ENCODE measurements around the gene MYO1G. TPM values are rescaled to one million over a fixed set of nuclear protein-coding genes. Genes with fewer than 3 reads are reported as not detected.

MYO1G gene
- total RNA-seq, 1 donor from 2014 or later: 450 TPM

GRCh38 chr7:44930921-44931320 lies 47.9 kb downstream of the MYO1G start:
- peaks cover 22% of the 10 kb centered on the region for H3K27me3 Mint-ChIP-seq (ENCODE audit: low read depth)
- intact Hi-C loops (cut with micrococcal nuclease): no loop called here
- no peak overlapping the region for H3K4me3 Mint-ChIP-seq (ENCODE audit: low read depth)
- no peaks in the 10 kb centered on the region for H3K36me3 Mint-ChIP-seq (ENCODE audit: low read depth)
- peaks cover 2% of the 10 kb centered on the region for H3K4me1 Mint-ChIP-seq (ENCODE audit: low read depth)
- no peaks in the 10 kb centered on the region for H3K9me3 Mint-ChIP-seq
- no peak for DNase-seq (ENCODE audit: low spot score)
- no peak overlapping the region for H3K27ac Mint-ChIP-seq

DNA sequence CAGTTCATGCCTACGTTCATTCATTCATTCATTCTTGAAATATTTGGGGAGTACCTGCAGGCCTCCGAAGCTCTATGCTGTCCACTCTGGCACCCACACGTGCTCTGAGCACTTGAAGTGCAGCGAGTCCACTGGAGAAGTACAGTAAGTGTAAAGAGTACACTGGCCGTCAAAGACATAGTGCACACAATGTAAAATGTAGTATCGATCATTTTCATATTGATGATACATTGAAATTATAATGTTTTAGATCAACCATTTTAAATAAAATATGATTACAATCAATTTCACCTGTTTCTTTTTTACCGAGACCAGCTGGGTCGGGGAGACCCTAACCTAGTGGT lies 56.5 kb downstream of the MYO1G start:
- H3K9me3 Mint-ChIP-seq: no peaks in the 10 kb centered on the region
- no peak overlapping the region for H3K4me3 Mint-ChIP-seq (ENCODE audit: low read depth)
- no peak overlapping the region for H3K27ac Mint-ChIP-seq
- H3K36me3 Mint-ChIP-seq (ENCODE audit: low read depth): no peaks in the 10 kb centered on the region
- peaks cover 14% of the 10 kb centered on the region for H3K4me1 Mint-ChIP-seq (ENCODE audit: low read depth)
- no peaks in the 10 kb centered on the region for H3K27me3 Mint-ChIP-seq (ENCODE audit: low read depth)
- intact Hi-C loops (cut with micrococcal nuclease): loop anchor here (1.0 to 2.0 kb wide), 2 partner anchors 65 to 76 kb away; no protein-coding TSS in a partner anchor
- no peak for DNase-seq (ENCODE audit: low spot score)

DNA sequence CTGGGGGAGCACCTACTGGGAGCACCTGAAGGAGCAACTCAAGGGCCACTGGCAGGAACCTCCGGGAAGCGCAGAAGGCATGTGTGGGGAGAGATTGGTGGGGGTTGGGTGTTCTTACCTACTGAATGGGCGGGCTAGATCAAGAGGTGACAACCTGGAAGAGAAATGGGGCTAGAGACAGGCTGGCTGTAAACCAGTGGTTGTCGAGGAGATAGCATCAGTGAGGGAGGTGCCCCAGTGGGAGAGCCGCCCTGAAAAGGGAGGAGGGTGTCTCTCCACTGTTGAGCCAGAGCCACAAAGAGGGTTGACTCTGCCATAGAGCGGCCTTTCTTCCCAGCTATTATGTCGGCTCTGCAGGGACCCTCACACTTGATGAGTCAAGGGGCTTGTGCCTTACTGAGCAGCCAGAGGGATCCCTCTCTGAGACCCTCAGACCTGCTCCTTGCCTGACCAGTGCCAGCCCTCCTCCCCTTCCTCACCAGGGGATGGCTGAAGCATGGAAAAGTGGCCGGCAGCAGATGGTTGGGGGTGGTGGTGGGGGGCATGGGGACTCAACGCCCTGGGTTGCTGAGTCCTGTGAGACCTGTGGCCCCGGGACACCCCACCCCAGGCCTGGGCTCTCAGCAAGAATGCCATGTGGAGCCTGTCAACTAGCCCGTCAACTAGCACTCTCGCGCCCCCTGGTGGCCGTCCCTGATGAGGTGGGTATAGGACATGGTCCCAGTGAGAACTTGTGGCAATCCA lies 57.0 kb downstream of the MYO1G start:
- H3K27ac Mint-ChIP-seq: no peak overlapping the region
- H3K4me1 Mint-ChIP-seq (ENCODE audit: low read depth): peaks cover 14% of the 10 kb centered on the region
- H3K36me3 Mint-ChIP-seq (ENCODE audit: low read depth): no peaks in the 10 kb centered on the region
- peak; percentile 83 for DNase-seq (ENCODE audit: low spot score)
- intact Hi-C loops (cut with micrococcal nuclease): loop anchor here (1.0 to 2.0 kb wide), 2 partner anchors 64 to 75 kb away; no protein-coding TSS in a partner anchor
- no peaks in the 10 kb centered on the region for H3K27me3 Mint-ChIP-seq (ENCODE audit: low read depth)
- no peak overlapping the region for H3K4me3 Mint-ChIP-seq (ENCODE audit: low read depth)
- no peaks in the 10 kb centered on the region for H3K9me3 Mint-ChIP-seq

DNA sequence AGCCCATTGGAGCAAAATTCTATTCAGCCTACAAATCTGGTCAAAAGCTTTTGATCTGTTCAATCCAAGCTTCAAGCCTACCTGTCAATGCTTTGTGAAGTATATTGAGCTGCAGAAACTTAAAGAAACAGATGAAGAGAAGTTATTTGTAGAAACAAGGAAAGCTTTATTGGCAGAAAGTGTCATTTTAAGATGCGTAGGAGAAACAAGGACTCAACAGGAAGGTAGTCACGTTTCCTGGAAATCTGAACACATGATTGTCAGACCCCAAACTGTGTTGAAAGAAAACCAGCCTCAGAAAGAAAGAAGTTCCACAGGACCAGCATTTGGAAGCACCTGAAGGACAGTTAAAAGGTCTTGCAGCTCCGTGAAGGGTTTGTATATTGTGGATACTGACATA lies 58.7 kb downstream of the MYO1G start:
- intact Hi-C loops (cut with micrococcal nuclease): no loop called here
- Mint-ChIP-seq H3K4me3 (ENCODE audit: low read depth) (no peak overlapping the region), H3K36me3 (ENCODE audit: low read depth) (no peaks in the 10 kb centered on the region), H3K27me3 (ENCODE audit: low read depth) (no peaks in the 10 kb centered on the region), H3K27ac (peak overlapping the region; percentile 35), H3K9me3 (no peaks in the 10 kb centered on the region), H3K4me1 (ENCODE audit: low read depth) (peaks cover 17% of the 10 kb centered on the region)
- no peak for DNase-seq (ENCODE audit: low spot score)

- H3K27ac Mint-ChIP-seq: no peak overlapping the region
- no peaks in the 10 kb centered on the region for H3K27me3 Mint-ChIP-seq (ENCODE audit: low read depth)
- no peaks in the 10 kb centered on the region for H3K36me3 Mint-ChIP-seq (ENCODE audit: low read depth)
- no peak for DNase-seq (ENCODE audit: low spot score)
- no peaks in the 10 kb centered on the region for H3K9me3 Mint-ChIP-seq
- H3K4me3 Mint-ChIP-seq (ENCODE audit: low read depth): no peak overlapping the region
- intact Hi-C loops (cut with micrococcal nuclease): no loop called here
- peaks cover 25% of the 10 kb centered on the region for H3K4me1 Mint-ChIP-seq (ENCODE audit: low read depth)
These were observed 60.8 kb downstream of the MYO1G start for GRCh38 chr7:44918029-44918428.

DNA sequence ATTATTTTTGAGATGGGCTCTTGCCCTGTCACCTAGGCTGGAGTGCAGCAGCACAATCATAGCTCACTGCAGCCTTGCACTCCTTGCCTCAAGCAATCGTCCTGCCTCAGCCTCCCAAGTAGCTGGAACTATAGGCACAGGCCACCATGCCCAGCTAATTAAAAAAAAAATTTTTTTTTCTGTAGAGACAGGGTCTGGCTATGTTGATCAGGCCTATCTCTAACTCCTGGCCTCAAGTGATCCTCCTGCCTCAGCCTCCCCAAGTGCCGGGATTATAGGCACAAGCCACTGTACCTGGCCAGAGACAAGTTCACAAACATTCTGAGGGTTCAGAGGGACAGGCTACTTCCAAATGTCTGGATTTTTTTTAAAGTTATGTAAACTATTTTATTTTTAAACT lies 61.4 kb downstream of the MYO1G start:
- Mint-ChIP-seq H3K27me3 (ENCODE audit: low read depth) (no peaks in the 10 kb centered on the region), H3K9me3 (no peaks in the 10 kb centered on the region), H3K27ac (no peak overlapping the region), H3K4me3 (ENCODE audit: low read depth) (no peak overlapping the region), H3K36me3 (ENCODE audit: low read depth) (no peaks in the 10 kb centered on the region), H3K4me1 (ENCODE audit: low read depth) (peaks cover 25% of the 10 kb centered on the region)
- intact Hi-C loops (cut with micrococcal nuclease): no loop called here
- no peak for DNase-seq (ENCODE audit: low spot score)

DNA sequence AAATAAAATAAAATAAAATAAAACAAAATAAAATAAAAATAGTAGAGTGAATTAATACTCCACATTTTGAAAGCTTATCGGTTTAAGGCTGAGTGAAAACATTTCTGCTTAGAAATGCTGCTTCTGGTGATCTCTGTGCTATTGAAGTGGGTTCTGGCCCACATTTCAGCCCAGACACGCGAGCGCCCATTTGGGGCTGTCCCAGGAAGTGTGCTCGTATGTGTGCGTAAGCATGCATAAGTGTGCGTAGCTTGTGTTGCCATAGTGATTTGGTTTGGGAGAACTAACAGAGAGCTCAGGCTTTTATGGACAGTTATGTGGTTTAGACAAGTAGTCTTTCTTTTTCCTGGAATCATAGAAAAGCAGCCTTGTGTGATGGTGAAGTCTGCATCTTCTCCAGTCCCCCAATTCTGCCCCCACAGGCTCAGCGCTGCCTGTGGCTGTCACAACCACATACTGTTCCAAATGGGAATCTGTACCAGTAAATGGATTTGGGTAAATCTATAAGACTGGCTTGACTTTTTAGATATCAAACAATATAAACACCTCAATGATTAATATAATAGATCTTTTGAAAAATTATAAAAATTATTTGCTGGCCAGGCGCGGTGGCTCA lies 63.7 kb downstream of the MYO1G start:
- DNase-seq (ENCODE audit: low spot score): peak; percentile 78
- no peaks in the 10 kb centered on the region for H3K9me3 Mint-ChIP-seq
- intact Hi-C loops (cut with micrococcal nuclease): loop anchor here (1.0 to 2.0 kb wide), 5 partner anchors 30 to 333 kb away; partner anchors contain the start of genes H2AZ2, PPIA, PURB and TMED4
- peak overlapping the region; percentile 13 for H3K4me3 Mint-ChIP-seq (ENCODE audit: low read depth)
- peak overlapping the region; percentile 92 for H3K27ac Mint-ChIP-seq
- H3K4me1 Mint-ChIP-seq (ENCODE audit: low read depth): peaks cover 14% of the 10 kb centered on the region
- H3K36me3 Mint-ChIP-seq (ENCODE audit: low read depth): no peaks in the 10 kb centered on the region
- no peaks in the 10 kb centered on the region for H3K27me3 Mint-ChIP-seq (ENCODE audit: low read depth)

DNA sequence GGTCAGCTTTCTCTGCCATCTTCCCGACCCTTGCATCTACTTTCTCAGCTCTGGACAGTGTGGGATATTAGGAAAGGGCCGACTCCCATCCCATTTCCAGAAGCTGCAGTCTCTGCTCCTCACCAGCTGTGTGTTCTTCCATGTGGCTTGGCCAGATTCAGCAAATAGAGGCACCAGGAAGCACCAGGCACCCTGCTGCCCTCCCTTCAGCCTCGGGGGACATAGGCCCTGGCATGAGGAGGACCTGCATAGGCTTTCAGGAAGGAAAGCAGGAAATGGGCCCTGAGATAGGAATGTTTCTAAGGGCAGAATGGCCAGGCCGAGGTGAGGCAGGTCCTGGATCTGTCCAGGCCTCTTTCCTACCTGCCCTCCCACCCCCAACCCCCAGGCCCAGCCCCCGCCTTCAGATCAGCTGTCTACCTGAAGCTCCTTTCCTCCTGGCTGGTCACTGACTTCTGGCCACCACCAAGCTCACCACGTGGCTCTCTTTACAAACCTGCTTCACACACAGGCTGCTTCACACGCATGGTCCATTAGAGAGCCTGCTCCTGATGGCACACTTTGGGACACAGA lies 66.0 kb downstream of the MYO1G start:
- H3K4me3 Mint-ChIP-seq (ENCODE audit: low read depth): no peak overlapping the region
- H3K4me1 Mint-ChIP-seq (ENCODE audit: low read depth): peaks cover 11% of the 10 kb centered on the region
- peak overlapping the region; percentile 59 for H3K27ac Mint-ChIP-seq
- DNase-seq (ENCODE audit: low spot score): no peak
- no peaks in the 10 kb centered on the region for H3K36me3 Mint-ChIP-seq (ENCODE audit: low read depth)
- intact Hi-C loops (cut with micrococcal nuclease): no loop called here
- H3K9me3 Mint-ChIP-seq: no peaks in the 10 kb centered on the region
- no peaks in the 10 kb centered on the region for H3K27me3 Mint-ChIP-seq (ENCODE audit: low read depth)

Other genes with a start within 250 kb of the MYO1G start
- gene ZMIZ2, start 230.2 kb downstream of the MYO1G start, total RNA-seq: 105 TPM in 2 replicates
- 2,442 and 2,446 TPM in 2 replicates for gene PPIA, start 182.3 kb downstream of the MYO1G start, total RNA-seq
- gene H2AZ2, start 130.9 kb downstream of the MYO1G start, total RNA-seq: 204 and 208 TPM in 2 replicates
- 32.9 and 33.9 TPM in 2 replicates for gene PURB, start 93.5 kb downstream of the MYO1G start, total RNA-seq
- 61.3 and 61.7 TPM in 2 replicates for gene CCM2, start 21.2 kb upstream of the MYO1G start, total RNA-seq
- 0.30 and 0.52 TPM in 2 replicates for gene NACAD, start 110.0 kb upstream of the MYO1G start, total RNA-seq
- 167 and 180 TPM in 2 replicates for gene TBRG4, start 132.7 kb upstream of the MYO1G start, total RNA-seq
- gene RAMP3, start 178.8 kb upstream of the MYO1G start, total RNA-seq: 0.14 TPM in 2 replicates

Measured in activated T-helper 2 cell treated with anti-CD3 and anti-CD28 coated beads, Interferon-gamma antibody, Interleukin-2, Interleukin-4, amounts not matched to agents 10 μg/mL and 5 μg/mL and 100 μg/mL, durations not matched to agents 14 hours and 24 hours and 36 hours (primary cell).